UCSD-AML1 (cell line): ENCODE data around the gene OR4K1.
"Not testable (repeated sequence)": the region's sequence is repeated elsewhere in the genome, so short reads cannot be mapped to it uniquely, and the experiment has no call there.

Experiments used
- DNase-seq: peaks from one replicate; lab custom pipeline; 2025; ENCODE audit not compliant: unreplicated experiment; lab: John Stamatoyannopoulos, UW

The OR4K1 gene

GRCh38 chr14:19930617-19931016 lies at the start of gene OR4K1:
Gene OR4K1 (plus strand): TSS chr14:19930917. CDS start chr14:19935667, 4,750 bp downstream.
- no peak for DNase-seq

DNA sequence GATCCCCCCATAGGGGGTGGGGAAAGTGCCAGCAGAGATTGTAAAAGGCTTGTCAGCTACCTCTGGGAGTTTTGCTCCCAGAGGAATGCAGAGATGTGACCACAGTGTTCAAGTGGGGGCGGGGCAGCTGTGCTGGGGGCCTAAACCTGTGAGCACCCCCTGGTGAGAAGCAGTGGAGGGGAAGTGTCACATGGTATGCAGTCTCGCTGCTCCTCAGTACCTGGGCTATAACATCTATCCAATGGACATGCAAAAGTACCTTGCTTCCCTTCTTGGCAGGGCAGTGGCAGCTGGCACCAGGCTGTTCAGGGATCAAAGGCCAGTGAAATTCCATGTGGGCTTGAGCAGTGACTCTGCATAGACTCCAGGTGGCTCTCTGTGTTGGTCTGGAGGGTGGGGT lies 35.4 kb upstream of the OR4K1 start:
- peak; percentile 10 for DNase-seq

- DNase-seq, result no peak
Observed at GRCh38 chr14:19900999-19901398, 29.7 kb upstream of the OR4K1 start.

DNA sequence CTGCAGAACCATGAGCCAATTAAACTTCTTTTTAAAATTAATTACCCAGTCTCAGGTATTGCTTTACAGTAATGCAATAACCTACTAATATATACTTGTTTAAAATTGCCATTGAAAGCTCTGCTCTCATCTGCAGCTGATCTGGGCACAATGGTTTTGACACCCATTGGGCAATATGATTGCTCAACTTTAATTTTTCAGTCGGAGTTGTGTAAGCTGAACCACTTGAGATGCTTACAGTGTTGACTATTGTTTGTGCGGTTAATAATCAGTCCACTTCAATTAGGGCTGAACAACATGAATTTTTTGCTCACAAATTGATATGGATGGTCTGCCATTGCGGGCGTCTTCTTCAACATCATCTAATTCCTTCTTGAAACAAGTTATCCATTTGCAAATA lies 28.3 kb upstream of the OR4K1 start:
- DNase-seq, result no peak

GRCh38 chr14:19906665-19907064 lies 24.1 kb upstream of the OR4K1 start:
- DNase-seq, result no peak

- no peak for DNase-seq
Observed at GRCh38 chr14:19911114-19911513, 19.6 kb upstream of the OR4K1 start.

GRCh38 chr14:19917243-19917642 lies 13.5 kb upstream of the OR4K1 start:
- DNase-seq, result no peak

GRCh38 chr14:19917955-19918518 lies 12.7 kb upstream of the OR4K1 start:
- DNase-seq, result no peak

DNA sequence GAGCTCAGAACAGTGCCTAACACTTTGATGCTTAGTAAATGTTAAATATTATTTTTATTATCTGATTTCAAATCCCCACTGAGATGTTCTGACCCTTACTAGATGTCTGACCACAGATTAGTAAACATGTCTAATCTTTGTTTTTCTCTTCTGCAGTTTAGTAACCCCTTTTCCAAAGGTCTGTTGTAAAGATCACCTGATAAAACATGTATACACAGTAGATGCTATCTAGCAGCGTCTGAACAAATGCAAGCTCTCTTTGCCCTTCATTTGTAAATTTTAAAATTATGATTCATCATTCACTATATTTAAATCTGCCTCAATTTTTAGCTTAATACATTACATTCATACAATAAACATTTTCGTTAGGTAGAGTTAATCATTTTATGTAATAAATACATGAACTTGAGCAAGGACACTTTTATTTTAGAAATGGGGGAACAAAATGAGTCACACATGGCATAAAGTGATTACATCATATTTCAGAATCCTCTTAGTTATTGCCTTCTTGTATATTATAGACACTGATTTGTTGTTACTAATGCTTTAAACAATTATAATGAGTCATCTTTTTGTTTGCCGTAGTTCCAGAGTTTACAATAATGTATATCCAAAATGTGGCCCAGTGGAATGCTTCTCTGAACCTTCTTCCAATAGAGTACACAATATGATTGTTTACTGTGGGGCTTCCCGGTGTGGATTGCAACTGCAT lies 12.0 kb upstream of the OR4K1 start:
- DNase-seq, result no peak

DNA sequence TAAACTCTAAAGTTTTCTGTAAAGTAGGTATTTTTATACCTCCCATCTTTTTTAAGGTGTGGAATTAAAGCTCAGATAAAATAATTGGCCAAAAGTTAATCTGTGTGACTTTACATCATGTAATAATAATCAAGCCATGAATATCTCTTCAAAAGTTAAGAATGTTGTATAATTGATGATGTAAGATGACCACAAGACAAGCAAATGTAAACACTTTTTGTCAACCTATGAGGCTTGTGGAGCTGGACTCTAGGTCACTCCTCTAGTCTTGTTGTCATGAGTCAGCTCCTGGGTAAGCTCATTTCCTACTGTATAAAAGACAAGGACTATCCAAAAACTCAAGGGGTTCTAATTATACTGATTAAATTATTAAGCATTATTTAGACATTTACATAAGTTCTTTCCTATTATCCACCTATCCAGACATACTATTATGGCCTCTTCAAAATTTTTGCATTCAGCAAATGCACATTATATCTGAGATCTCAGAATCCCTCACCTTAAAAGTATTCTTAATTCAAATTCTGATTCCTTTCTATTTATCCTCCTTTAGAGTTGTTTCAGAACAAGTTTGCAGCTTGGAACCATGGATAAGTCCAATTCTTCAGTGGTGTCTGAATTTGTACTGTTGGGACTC lies 10.6 kb upstream of the OR4K1 start, which contains the start of gene OR4K5:
Gene OR4K5, plus strand, starts transcription at position 587 of the 637 bp plus-strand sequence. Its CDS starts 0 bp downstream, at position 587.
- DNase-seq, result no peak

- no peak for DNase-seq
Observed at GRCh38 chr14:19941668-19942067, 11.0 kb downstream of the OR4K1 start.

DNA sequence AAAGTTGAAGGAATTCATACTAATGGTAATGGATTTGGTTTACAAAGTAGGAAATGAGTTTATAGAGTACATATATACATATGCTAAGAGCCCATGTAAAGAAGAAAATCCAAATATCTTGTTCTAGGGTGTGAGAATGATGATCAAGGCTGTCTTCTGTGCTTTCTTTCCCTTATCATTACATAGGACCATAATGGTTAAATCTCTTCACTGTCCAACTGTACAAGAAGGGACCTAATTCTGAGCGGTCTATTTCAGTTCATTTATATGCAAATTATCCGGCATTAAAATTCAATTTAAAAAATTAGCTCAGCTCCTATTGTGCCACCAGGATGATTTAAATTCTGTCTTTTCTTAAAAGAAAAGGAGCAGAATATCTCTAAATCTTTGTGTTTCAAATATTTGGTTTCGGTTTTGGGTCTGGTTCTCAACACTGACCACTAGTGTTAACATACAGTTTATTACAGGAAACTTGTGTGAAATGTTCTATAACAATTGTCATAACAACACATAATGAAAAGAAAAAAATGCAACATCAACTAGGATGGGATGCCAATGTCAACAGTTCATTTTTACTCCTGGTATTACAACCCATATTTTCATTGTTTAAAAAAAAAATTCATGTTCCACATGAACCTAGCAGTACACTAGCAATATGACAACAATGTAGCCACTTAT lies 16.8 kb downstream of the OR4K1 start:
- DNase-seq, result no peak

GRCh38 chr14:19949218-19949617 lies 18.5 kb downstream of the OR4K1 start:
- no peak for DNase-seq

GRCh38 chr14:19969735-19970134 lies 39.0 kb downstream of the OR4K1 start:
- not testable (repeated sequence) for DNase-seq

DNA sequence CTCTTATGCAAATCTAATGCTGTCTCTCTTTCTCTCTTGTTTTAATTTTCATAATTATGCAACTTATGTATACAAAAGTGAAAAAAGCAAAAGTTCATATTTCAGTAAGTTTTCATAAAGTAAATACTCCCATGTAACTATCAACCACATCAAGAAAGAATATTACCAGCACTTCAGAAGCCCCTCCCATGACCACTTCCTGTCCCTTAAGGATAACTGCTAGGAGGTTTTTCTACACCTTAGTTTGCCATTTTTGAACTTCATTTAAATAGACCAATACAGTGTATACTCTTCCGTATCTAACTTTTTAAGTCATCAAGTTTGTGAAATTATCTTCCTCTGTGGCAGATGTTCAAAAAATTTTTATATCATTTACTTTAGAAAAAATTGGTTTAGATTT lies 44.1 kb downstream of the OR4K1 start:
- DNase-seq, result no peak

GRCh38 chr14:19975291-19975690 lies 44.6 kb downstream of the OR4K1 start, which contains the start of gene OR4K15:
Gene OR4K15 (plus strand): TSS chr14:19975591. CDS start chr14:19975591, 0 bp downstream.
- no peak for DNase-seq
